Measurements from ENCODE around the gene ADPRHL1. TPM values are rescaled to one million over a fixed set of nuclear protein-coding genes. Genes with fewer than 3 reads are reported as not detected.

Gene ADPRHL1
- total and polyA plus RNA-seq, 2 donors (not counting 3 experiments of a cell fraction or from before 2014, with no cell fraction given): 0.52 to 0.97 TPM

GRCh38 chr13:113405481-113406300 lies 47.6 kb downstream of the ADPRHL1 start:
- POLR2A ChIA-PET: no interaction called here
- no peak for FAIRE-seq
- H3K27ac ChIP-seq (ENCODE audit: insufficient read depth, low read depth, low read length): no peak overlapping the region
- intact Hi-C loops (cut with micrococcal nuclease) (no loop called here), dilution Hi-C loops (cut with MboI; ENCODE audit: extremely low pct_ligation_motif_present, low sequenced_read_pairs) (no loop called here)
- no peaks in the 10 kb centered on the region for H3K79me2 ChIP-seq (ENCODE audit: control insufficient read depth, insufficient read depth, low read length)
- H3K36me3 ChIP-seq (ENCODE audit: control insufficient read depth in 2 of 2, extremely low read depth in 1 of 2, insufficient read depth in 2 of 2, low read length in 2 of 2): no peaks in the 10 kb centered on the region
- H3K4me1 ChIP-seq (ENCODE audit: control insufficient read depth, extremely low read depth, insufficient read depth, low read length): no peaks in the 10 kb centered on the region
- no peak for DNase-seq (ENCODE audit: low read depth, low spot score)
- no peak overlapping the region for H3K4me2 ChIP-seq (ENCODE audit: insufficient read depth, low read length)
- TF ChIP-seq POLR2AphosphoS5 (IDR thresholded peaks at IDR 0.05; ENCODE audit: insufficient read depth, low read depth, low read length) (no peak), FOS (IDR thresholded peaks at IDR 0.05; ENCODE audit: borderline replicate concordance, insufficient read depth, low read length) (no peak), POLR2A (IDR thresholded peaks at IDR 0.05; ENCODE audit: low read depth, low read length) (no peak), GATA2 (IDR thresholded peaks at IDR 0.05; ENCODE audit: insufficient read depth, insufficient read length, low read depth, low read length) (no peak), MAX (IDR thresholded peaks at IDR 0.05; ENCODE audit: insufficient read depth, insufficient read length) (no peak), JUN (IDR thresholded peaks at IDR 0.05; ENCODE audit: borderline replicate concordance, insufficient read depth, insufficient read length, low read depth) (no peak), MYC (IDR thresholded peaks at IDR 0.05; ENCODE audit: low read depth, low read length) (no peak), EZH2 (IDR thresholded peaks at IDR 0.05; ENCODE audit: borderline replicate concordance, low read depth, low read length, severe bottlenecking) (no peak)
- CTCF ChIA-PET: no interaction called here
- H4K20me1 ChIP-seq (replicated peaks; ENCODE audit: control insufficient read depth, extremely low read depth, insufficient read depth, low read length): no peaks in the 10 kb centered on the region
- no peaks in the 10 kb centered on the region for H3K9me1 ChIP-seq (replicated peaks; ENCODE audit: control insufficient read depth, extremely low read depth, insufficient read depth, low read length)
- no TSS peak for BruUV-seq (replicated peaks)
- H3K27me3 ChIP-seq (ENCODE audit: control insufficient read depth in 2 of 2, insufficient read depth in 2 of 2, low read length in 2 of 2): no peaks in the 10 kb centered on the region
- no peak overlapping the region for H2AFZ ChIP-seq (ENCODE audit: low read depth, low read length)
- H3K4me3 ChIP-seq (replicated peaks in 1 of 3; ENCODE audit: insufficient read depth in 1 of 3, low read depth in 1 of 3, low read length in 3 of 3): no peak overlapping the region
- no peaks in the 10 kb centered on the region for H3K9me3 ChIP-seq (replicated peaks; ENCODE audit: control insufficient read depth, insufficient read depth, low read length)
- no peak overlapping the region for H3K9ac ChIP-seq (replicated peaks; ENCODE audit: extremely low read depth, insufficient read depth, low read length)

All from endothelial cell of umbilical vein (primary cell).